Measurements from ENCODE around the gene CACNB1.

Gene CACNB1

GRCh38 chr17:39174920-39175694 lies 22.4 kb downstream of the CACNB1 start:
- DNase-seq (ENCODE audit: low read depth): peak; percentile 52
- TF ChIP-seq, protein P1, sequence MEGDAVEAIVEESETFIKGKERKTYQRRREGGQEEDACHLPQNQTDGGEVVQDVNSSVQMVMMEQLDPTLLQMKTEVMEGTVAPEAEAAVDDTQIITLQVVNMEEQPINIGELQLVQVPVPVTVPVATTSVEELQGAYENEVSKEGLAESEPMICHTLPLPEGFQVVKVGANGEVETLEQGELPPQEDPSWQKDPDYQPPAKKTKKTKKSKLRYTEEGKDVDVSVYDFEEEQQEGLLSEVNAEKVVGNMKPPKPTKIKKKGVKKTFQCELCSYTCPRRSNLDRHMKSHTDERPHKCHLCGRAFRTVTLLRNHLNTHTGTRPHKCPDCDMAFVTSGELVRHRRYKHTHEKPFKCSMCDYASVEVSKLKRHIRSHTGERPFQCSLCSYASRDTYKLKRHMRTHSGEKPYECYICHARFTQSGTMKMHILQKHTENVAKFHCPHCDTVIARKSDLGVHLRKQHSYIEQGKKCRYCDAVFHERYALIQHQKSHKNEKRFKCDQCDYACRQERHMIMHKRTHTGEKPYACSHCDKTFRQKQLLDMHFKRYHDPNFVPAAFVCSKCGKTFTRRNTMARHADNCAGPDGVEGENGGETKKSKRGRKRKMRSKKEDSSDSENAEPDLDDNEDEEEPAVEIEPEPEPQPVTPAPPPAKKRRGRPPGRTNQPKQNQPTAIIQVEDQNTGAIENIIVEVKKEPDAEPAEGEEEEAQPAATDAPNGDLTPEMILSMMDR (conservative IDR thresholded peaks at IDR 0.05; ENCODE audit: low read length): peak; percentile 77
- H3K4me3 ChIP-seq (ENCODE audit: low read length): no peak overlapping the region

DNA sequence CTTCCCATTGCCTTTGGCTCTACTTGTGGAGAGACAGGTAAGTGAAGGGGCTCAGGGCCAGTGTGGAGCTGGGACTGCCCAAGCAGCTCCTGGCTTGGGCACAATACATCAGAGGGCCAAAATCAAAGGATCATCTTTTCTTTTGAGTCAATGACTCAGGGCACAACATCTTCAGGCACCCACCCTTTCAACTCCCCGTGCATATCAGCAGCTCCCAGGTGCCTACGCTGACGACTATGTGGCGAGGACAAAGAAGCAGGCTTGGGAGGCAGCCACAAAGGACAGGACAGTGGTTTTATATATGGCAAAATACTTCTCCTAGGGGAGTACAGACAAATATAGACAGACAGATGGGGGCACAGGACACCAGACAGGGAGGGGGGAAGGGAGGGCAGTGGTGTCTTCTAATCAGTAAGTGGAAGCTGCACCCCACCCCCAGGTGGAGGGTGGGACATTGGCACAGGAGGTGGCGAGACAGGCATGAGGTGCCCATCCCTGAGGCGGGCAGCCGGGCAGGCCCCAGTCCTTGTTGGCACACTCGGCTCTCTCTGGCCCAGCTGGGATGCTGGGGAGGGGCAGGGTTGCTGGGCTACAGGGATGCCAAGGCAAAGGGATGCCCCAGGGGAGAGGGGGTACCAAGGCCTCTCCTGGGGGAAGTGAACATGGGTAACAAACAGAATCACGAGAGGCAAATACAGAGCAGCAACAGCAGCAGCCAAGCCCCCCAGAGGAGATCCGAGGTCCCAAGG lies 23.8 kb downstream of the CACNB1 start:
- no peak overlapping the region for H3K4me3 ChIP-seq (ENCODE audit: low read length)
- DNase-seq (ENCODE audit: low read depth): no peak
- TF ChIP-seq, protein P1 (conservative IDR thresholded peaks at IDR 0.05; ENCODE audit: low read length): no peak

DNA sequence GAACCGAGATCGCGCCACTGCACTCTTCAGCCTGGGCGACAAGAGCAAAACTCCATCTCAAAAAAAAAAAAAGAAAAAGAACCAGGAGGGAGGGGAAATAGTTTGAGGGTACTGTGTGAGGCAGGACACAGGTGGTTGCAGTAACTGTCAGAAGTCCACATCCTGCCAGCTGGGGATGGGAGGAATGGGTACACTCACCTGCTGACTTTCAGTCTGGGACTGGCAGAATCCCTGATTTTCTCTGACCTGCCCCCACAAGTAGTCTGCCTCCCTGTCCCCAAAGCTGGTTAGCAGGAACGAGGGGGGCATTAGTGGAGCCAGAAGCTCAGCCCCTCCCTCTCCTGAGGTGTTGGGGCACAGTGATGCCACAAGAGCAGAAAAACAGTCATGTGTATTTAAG lies 24.4 kb downstream of the CACNB1 start:
- no peak overlapping the region for H3K4me3 ChIP-seq (ENCODE audit: low read length)
- TF ChIP-seq, protein P1 (conservative IDR thresholded peaks at IDR 0.05; ENCODE audit: low read length): no peak
- DNase-seq (ENCODE audit: low read depth): no peak

DNA sequence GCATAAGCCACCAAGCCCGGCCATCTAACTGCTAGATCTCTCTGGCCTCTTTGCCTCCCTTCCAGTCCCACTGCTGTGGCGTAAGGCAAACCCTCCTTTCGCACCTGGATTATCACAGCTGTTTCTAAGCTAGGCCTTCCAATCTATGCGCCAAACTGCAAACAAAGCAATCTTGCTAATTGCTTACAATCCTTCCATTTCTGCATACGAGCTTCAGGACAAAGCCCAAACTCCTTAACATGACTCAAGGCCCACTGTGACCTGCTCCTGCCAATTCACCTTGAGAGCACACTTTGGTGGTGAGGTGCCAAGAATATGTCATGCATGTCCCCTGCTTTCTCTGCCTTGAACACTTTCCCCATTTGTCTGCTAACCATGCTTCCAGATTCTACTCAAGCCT lies 25.5 kb downstream of the CACNB1 start:
- no peak for DNase-seq (ENCODE audit: low read depth)
- H3K4me3 ChIP-seq (ENCODE audit: low read length): no peak overlapping the region
- TF ChIP-seq, protein P1 (conservative IDR thresholded peaks at IDR 0.05; ENCODE audit: low read length): no peak

DNA sequence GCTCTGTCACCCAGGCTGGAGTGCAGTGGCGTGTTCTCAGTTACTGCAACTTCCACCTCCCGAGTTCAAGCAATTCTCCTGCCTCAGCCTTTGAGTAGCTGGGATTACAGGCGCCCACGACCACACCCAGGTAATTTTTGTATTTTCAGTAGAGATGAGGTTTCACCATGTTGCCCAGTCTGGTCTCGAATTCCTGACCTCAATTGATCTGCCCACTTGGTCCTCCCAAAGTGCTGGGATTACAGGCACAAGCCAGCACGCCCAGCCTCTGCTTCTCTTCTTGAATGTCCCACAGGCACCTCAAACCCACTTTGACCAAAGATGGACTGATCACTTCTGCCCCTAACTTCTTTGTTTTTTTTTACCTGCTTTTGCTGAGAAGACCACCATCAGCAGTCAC lies 26.9 kb downstream of the CACNB1 start:
- TF ChIP-seq, protein P1 (conservative IDR thresholded peaks at IDR 0.05; ENCODE audit: low read length): no peak

GRCh38 chr17:39170109-39170508 lies 27.4 kb downstream of the CACNB1 start:
- TF ChIP-seq, protein P1 (conservative IDR thresholded peaks at IDR 0.05; ENCODE audit: low read length): no peak

More for the DNA sequence above, 26.9 kb downstream of the CACNB1 start:
- no peak for DNase-seq (ENCODE audit: low read depth)
- H3K4me3 ChIP-seq (ENCODE audit: low read length): no peak overlapping the region

DNA sequence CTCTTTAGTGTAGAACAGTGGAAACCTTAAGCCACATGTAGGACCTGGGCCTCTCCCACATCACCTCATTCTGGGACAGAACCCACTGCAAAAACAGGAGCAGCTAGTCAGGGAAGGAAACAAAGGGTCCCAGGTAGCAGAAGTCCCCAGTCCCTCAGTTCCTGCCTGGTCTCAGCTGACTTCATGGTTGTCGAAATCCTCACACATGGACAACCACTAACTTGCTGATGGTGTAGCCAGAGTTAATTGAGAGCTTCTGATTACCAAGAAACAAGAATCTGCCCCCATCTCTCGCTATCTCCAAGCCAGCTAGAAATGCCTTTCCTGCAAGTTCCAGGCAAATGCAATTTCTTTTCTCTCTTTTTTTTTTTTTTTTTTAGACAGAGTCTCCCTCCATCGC lies 28.0 kb downstream of the CACNB1 start:
- DNase-seq (ENCODE audit: low read depth): no peak
- TF ChIP-seq, protein P1 (conservative IDR thresholded peaks at IDR 0.05; ENCODE audit: low read length): no peak
- no peak overlapping the region for H3K4me3 ChIP-seq (ENCODE audit: low read length)

More at GRCh38 chr17:39170109-39170508, 27.4 kb downstream of the CACNB1 start:
- H3K4me3 ChIP-seq (ENCODE audit: low read length): no peak overlapping the region
- no peak for DNase-seq (ENCODE audit: low read depth)

Measured in AG10803 (cell line).